Prostate gland (tissue), 2 donors: ENCODE results near the gene SYTL5. TPM values are rescaled to one million over a fixed set of nuclear protein-coding genes. Genes with fewer than 3 reads are reported as not detected.

ENCODE experiments used
- DNase-seq: peaks from one replicate; pipeline ENCODE4 v3.0.0-alpha.2; 2019; ENCODE audit warnings: low spot score
- H3K27ac ChIP-seq, 2 donors: fragments of 200-600 bp; sonication (generic); 2 replicates each; pipeline ENCODE4 v1.5.1; 2017 to 2019
- H3K27me3 ChIP-seq: fragments of 200-600 bp; sonication (generic); replicated peaks from 2 replicates; pipeline ENCODE4 v1.5.1; 2019; ENCODE audit not compliant: insufficient read depth
- H3K36me3 ChIP-seq, 2 donors: fragments of 200-600 bp; sonication (generic); 1 replicate in 1 of 2; 2 replicates in 1 of 2; pipeline versions ENCODE4 v1.5.1 to v1.8.1; 2017 to 2019
- H3K4me1 ChIP-seq: fragments of 200-600 bp; sonication (generic); replicated peaks from 2 replicates; pipeline ENCODE4 v1.5.1; 2019
- H3K4me3 ChIP-seq, 2 donors: fragments of 200-600 bp; sonication (generic); 2 replicates each; pipeline ENCODE4 v1.5.1; 2017 to 2019
- H3K9me3 ChIP-seq: fragments of 200-600 bp; sonication (generic); 2 replicates; pipeline ENCODE4 v1.5.1; 2017
- CTCF ChIP-seq, 4 experiments: fragments of 200-600 bp in 2 of 4; fragments of 450-650 bp in 2 of 4; sonication (generic) in 2 of 4; IDR thresholded peaks; 1 replicate in 3 of 4; 2 replicates in 1 of 4; pipeline ENCODE4 v1.5.1; 2016 to 2019; ENCODE audit warnings: antibody characterized with exemption in 4 of 4, mild to moderate bottlenecking in 2 of 4, moderate library complexity in 2 of 4
- POLR2A ChIP-seq: fragments of 450-650 bp; IDR thresholded peaks from one replicate; pipeline ENCODE4 v1.6.1; 2016; ENCODE audit warnings: antibody characterized with exemption, mild to moderate bottlenecking
- POLR2AphosphoS5 ChIP-seq: sonication (generic); formaldehyde crosslinking; IDR thresholded peaks from one replicate; pipeline ENCODE4 v1.6.1; 2017; ENCODE audit warnings: antibody characterized with exemption
- WGBS: methylation state at CpG from one replicate; pipeline ENCODE4 v1.1.5; 2018; 5-methylcytosine and 5-hydroxymethylcytosine counted together
- intact Hi-C: fragments of 100-400 bp; cut with DNase I; formaldehyde crosslinking; loops from one replicate; pipeline ENCODE4 v1.14.2; 2022
- total RNA-seq, 2 donors: library from RNA; depleted of rRNA; stranded (reverse); fragments of >200 nt; gene quantifications; one replicate each; pipeline ENCODE4 v1.1.0, GENCODE V29; 2016

SYTL5 gene
- total RNA-seq, 2 donors from 2014 or later, result 2.1 to 2.9 TPM

GRCh38 chrX:38117485-38117884 is 111.1 kb downstream of the SYTL5 start:
- WGBS, result 82% methylated on average over 7 of the region's 7 CpGs
- Histone ChIP-seq H3K36me3 (no peaks in the 10 kb centered on the region), H3K4me3 (no peak overlapping the region), H3K9me3 (no peaks in the 10 kb centered on the region), H3K27ac (no peak overlapping the region), H3K4me1 (no peaks in the 10 kb centered on the region), H3K27me3 (no peaks in the 10 kb centered on the region)
- TF ChIP-seq POLR2A (no peak), POLR2AphosphoS5 (no peak), CTCF (IDR thresholded peaks at IDR 0.05) (no peak)
- intact Hi-C loops, result no loop called here
- DNase-seq, result no peak

GRCh38 chrX:38124000-38124399 is 117.6 kb downstream of the SYTL5 start:
- Histone ChIP-seq H3K4me3 (no peak overlapping the region), H3K27me3 (no peaks in the 10 kb centered on the region), H3K9me3 (no peaks in the 10 kb centered on the region), H3K4me1 (no peaks in the 10 kb centered on the region), H3K27ac (no peak overlapping the region), H3K36me3 (no peaks in the 10 kb centered on the region)
- no peak for DNase-seq
- WGBS, result 65% methylated on average over 1 of the region's 1 CpG
- intact Hi-C loops, result no loop called here
- TF ChIP-seq POLR2A (no peak), POLR2AphosphoS5 (no peak), CTCF (IDR thresholded peaks at IDR 0.05) (no peak)

GRCh38 chrX:38126179-38126578 is 119.8 kb downstream of the SYTL5 start:
- Histone ChIP-seq H3K36me3 (no peaks in the 10 kb centered on the region), H3K4me3 (no peak overlapping the region), H3K27me3 (no peaks in the 10 kb centered on the region), H3K9me3 (no peaks in the 10 kb centered on the region), H3K27ac (no peak overlapping the region), H3K4me1 (no peaks in the 10 kb centered on the region)
- DNase-seq, result no peak
- intact Hi-C loops, result no loop called here
- 94% methylated on average over 3 of the region's 3 CpGs for WGBS
- TF ChIP-seq POLR2A, result no peak
- TF ChIP-seq POLR2AphosphoS5, result no peak
- TF ChIP-seq CTCF (IDR thresholded peaks at IDR 0.05), result no peak

- intact Hi-C loops, result no loop called here
- Histone ChIP-seq H3K36me3 (no peaks in the 10 kb centered on the region), H3K27ac (no peak overlapping the region), H3K4me1 (no peaks in the 10 kb centered on the region), H3K4me3 (no peak overlapping the region), H3K9me3 (no peaks in the 10 kb centered on the region), H3K27me3 (no peaks in the 10 kb centered on the region)
- DNase-seq, result no peak
- 80% methylated on average over 1 of the region's 1 CpG for WGBS
- TF ChIP-seq POLR2AphosphoS5, result no peak
- TF ChIP-seq CTCF (IDR thresholded peaks at IDR 0.05), result no peak
- no peak for TF ChIP-seq POLR2A
Measured at GRCh38 chrX:38127961-38128360, 121.6 kb downstream of the SYTL5 start.

GRCh38 chrX:38129366-38129765 is 123.0 kb downstream of the SYTL5 start:
- TF ChIP-seq POLR2A (no peak), CTCF (IDR thresholded peaks at IDR 0.05) (no peak), POLR2AphosphoS5 (no peak)
- Histone ChIP-seq H3K4me1 (no peaks in the 10 kb centered on the region), H3K27me3 (no peaks in the 10 kb centered on the region), H3K27ac (no peak overlapping the region), H3K4me3 (no peak overlapping the region), H3K9me3 (no peaks in the 10 kb centered on the region), H3K36me3 (no peaks in the 10 kb centered on the region)
- DNase-seq, result no peak
- intact Hi-C loops, result no loop called here
